Measurements from ENCODE around the gene ADAD2.
"Not testable (repeated sequence)": the region's sequence is repeated elsewhere in the genome, so short reads cannot be mapped to it uniquely, and the experiment has no call there.

ADAD2 gene

GRCh38 chr16:84196727-84197394 is 5.9 kb downstream of the ADAD2 start:
- no peak for DNase-seq

GRCh38 chr16:84197466-84198128 is 6.6 kb downstream of the ADAD2 start:
- DNase-seq: no peak

GRCh38 chr16:84198401-84198800 is 7.4 kb downstream of the ADAD2 start:
- no peak for DNase-seq

DNA sequence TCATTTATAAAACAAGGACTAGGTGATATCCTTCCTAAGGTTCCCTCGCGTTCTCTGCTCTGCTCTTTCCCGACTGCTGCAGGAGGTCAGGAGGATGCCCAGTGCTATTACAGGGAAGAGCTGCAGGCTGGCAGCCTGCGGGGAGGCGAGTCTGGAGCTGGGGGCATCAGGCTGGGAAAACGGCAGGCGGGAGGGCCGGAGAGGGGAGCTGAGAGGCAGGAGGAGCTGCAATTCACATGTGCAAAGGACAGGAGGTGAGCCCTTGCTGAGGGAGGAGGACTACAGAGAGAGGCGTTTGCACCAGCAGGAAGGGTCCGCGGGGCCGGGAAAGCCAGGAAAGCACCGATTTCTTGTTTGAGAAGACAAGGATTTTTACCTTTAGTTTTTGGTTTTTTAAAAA is 8.1 kb downstream of the ADAD2 start:
- DNase-seq: no peak

GRCh38 chr16:84199861-84200260 is 8.9 kb downstream of the ADAD2 start:
- no peak for DNase-seq

GRCh38 chr16:84204551-84204950 is 13.6 kb downstream of the ADAD2 start:
- DNase-seq: not testable (repeated sequence)

- not testable (repeated sequence) for DNase-seq
Measured at GRCh38 chr16:84205123-84205522, 14.2 kb downstream of the ADAD2 start.

- DNase-seq: no peak
Measured at GRCh38 chr16:84205976-84206691, 15.2 kb downstream of the ADAD2 start.

DNA sequence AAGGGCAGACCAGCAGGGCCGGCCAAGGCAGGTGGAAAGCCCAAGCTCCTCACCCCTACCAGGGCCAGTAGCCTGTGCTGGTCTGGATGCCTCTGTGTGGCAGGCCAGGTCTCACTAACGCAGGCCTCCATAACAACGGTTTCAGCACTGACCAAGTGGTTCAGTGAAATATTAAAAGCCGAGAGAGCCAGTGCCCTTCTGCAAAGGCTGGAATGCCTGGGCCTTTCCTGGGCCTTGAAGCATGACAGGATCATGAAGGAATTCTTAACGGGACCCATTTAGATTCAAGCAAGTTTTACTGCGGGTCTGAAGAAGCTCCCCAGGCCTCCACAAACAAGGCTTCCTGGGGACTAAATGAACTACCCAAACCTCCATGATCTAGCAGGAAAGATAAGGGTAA is 16.3 kb downstream of the ADAD2 start:
- no peak for DNase-seq

- no peak for DNase-seq
Measured at GRCh38 chr16:84207879-84208278, 16.9 kb downstream of the ADAD2 start.

DNA sequence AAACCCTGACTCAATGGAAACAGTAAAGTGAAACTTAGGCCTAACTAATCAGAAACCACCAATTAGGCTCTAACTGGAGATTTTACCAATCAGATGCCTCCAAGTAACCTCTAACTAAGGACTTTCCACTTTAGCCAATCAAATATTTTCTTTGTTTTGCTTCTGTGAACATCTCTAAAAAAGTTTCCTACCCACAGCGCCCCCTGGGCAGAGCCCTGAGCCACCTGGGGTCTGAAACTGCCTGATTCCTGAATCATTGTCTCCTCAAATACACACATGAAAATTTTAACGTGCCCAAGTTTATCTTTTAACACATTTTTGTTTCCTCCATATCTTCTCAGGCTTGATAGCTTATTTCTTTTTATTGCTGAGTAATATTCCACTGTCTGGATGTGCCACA is 19.0 kb downstream of the ADAD2 start:
- DNase-seq: no peak

DNA sequence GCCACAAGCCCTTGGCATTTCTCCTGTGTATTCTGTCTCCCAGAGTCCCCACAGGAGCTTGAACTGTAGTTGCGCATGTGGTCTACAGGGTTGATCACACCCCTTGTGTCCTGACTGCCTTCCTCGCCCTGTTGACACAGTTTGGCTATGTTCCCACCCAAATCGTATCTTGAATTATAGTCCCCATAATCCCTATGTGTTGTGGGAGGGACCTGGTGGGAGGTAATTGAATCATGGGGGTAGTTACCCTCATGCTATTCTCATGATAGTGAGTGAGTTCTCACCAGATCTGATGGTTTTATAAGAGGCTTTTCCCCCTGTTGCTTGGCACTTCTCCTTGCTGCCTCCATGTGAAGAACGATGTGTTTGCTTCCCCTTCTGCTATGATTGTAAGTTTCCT is 21.2 kb downstream of the ADAD2 start:
- DNase-seq: no peak

DNA sequence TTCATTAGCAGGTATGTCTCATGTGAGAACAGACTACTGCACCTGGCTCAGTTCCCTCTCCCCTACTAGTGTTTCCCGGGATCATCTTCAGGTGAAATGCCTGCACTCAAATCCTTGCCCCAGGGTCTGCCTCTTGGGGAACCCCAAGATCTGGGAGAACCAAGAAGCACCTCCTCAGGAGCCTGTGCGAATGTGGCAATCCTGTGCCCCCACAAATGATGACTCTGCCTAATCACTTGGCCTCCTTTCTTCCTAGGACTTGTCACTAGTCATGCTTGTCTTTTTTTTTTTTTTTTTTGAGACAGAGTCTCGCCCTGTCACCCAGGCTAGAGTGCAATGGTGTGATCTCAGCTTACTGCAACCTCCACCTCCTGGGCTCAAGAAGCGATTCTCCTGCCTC is 21.7 kb downstream of the ADAD2 start:
- DNase-seq: no peak

DNA sequence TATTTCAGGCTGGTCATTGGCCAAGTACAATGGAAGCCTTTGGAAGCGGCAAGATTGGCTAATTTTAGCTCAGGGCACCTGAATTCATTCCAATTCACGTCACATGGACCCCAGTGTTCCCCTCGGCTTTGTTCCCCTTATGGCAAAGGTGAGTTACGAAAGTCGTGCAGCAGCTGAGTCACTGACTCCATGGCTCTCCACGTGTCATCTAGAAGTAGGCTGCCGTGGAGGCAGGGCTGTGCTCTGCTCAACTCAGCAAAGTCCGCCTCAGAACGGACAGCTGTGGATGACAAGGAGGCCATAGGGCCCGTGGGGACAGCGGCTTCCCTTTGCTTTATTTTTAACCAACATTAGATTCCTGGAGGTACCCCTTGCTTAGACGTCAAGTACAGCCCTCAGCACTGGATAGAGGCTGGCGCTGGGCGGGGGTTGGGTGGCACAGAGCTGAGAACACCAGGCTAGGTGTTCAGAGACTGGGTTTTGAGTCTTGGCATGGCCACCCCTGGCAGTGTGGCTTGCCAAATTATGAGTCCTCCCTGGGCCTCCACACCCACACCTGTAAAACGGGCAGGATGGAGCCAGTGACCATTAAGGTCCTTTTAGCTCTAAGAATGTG is 23.6 kb downstream of the ADAD2 start:
- no peak for DNase-seq

DNA sequence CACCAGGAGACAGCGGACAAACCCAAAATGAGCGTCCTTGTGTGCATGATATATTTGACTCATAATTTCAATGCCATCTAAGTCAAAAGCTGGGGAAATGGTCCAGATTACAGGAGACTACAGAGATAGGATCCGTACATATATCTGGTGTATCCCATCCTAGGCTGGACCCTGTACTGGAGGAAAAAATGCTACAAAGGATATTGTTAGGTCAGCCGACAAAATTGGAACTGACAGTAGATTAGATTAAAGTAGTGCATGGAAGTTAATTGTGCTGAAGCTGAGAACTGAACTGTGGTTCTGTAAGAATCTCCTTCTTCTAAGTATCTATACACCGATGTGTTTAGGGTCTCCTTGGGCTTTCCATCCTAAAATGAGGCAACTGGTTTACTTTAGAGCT is 24.6 kb downstream of the ADAD2 start:
- DNase-seq: no peak

DNA sequence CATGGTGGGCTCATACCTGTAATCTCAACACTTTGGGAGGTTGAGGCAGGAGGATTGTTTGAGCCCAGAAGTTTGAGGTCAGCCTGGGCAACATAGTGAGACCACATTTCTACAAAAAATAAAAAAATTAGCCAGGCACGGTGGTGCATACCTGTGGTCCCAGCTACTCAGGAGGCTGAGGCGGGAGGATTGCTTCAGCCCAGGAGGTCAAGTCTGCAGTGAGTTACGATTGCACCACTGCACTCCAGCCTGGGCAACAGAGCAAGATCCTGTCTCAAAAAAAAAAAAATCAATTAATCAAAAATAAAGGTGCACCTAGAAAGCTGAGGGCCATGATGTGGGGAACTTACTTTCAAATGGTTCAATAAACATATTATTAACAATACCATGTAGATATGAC is 25.2 kb downstream of the ADAD2 start:
- DNase-seq: not testable (repeated sequence)

DNA sequence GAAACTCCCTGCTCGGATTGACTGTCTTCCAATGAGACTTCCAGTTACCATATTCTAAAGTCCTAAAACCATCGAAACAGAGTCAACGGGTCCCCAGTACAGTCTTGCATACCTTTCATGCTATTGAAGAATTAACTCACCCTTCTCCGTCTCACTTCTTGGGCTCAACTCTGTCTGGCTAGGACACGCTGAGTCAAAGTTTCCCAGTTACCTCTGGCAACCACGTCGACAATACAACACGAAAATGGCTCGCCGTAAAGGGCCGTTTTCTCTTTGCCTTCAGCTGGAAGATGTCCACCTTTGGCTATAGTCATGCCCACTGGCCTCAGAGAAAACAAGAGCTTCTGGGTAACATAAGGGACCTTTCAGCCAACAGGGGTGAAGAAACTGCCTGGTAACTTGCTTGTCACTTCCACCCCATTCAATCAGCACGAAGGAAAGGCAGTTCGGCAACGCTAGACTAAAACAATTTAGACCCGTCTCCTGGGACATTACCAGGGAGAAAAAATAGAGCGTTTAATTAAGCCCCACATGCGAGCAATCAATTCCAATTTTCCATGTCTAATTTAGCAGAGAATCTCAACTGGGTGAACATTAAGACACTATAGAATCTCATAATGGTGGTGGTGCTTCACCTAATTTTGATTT is 27.3 kb downstream of the ADAD2 start:
- DNase-seq: no peak

GRCh38 chr16:84218956-84219355 is 28.0 kb downstream of the ADAD2 start:
- no peak for DNase-seq

DNA sequence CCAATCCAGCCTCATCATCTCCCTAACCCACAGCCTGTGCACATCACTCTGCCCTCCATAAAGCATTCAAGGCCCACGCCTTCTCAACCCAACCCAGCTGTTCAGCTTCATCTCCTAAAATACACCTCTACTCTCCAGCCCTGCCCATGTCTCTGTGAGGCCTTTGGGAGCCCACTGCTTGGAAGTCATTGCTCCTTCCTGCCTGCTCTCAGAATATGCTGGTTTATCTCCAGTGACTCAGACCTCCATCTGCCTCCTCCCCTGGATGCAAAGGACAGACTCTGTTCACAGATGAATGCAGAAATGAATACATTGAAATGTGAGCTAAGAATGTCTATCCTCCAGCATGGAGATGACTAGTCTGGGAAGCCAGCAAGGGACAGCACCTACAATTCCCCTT is 29.9 kb downstream of the ADAD2 start:
- no peak for DNase-seq

GRCh38 chr16:84223456-84223855 is 32.5 kb downstream of the ADAD2 start:
- DNase-seq: no peak

DNA sequence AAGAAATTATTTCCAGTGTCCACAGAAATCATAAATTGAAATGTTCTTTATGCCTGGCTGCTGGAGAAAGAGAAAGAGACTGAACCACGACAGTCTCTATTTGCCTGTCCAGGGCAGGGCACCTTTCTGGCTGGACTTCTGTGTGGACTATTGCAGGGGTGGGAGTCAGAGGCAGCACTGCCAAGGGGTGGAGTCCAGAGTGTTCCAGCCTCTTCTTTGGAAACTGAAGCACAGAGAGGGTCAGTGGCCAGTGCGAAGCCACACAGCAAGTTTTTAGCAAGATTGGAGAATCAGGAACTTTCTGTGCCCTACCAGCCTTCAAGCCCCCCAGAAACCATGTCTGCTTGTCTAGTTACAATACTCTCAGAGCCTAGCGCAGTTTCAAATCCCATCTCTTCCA is 33.6 kb downstream of the ADAD2 start:
- DNase-seq: no peak

DNA sequence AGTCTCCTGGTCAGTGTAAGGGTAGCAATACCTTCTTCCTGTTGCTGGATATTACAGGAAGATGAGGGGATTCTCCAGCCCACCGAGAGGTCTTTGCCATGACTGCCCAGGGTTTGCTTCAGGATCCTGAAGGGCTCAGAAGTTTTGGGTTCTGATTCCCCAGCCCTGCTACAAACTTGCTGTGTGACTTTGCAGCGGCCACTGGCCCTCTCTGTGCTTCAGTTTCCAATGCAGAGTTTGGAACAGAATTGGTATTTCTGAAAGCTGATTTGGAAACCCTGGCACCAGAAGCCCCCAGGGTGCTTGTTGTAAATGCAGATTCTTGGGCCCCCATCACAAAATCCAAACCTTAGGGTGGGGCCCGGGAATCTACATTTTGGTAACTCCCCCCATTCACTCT is 34.2 kb downstream of the ADAD2 start:
- DNase-seq: no peak

GRCh38 chr16:84225571-84225970 is 34.6 kb downstream of the ADAD2 start:
- DNase-seq: no peak

Data from activated CD4-positive, alpha-beta T cell treated with anti-CD3 and anti-CD28 coated beads for 4 hours (primary cell).